ENCODE measurements around the gene SPATA18.

DNA sequence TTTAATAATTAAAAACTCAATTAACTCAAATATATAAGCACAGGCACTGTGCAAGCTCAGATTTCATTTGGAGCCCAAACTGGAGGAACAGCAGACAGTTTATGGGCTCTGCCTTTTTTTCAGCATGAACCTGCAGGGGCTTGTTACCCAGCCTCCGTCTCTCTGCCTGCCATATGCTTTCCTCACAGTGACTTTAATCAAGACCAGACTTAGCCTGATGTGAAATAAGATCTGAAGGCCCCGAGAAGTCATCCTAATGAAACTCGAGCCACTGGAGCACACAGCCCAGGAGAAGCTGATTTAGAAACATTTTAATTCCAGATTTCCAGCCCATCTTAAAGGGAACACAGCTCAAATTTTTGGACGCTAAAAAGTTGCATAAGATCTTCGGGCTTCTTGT is 55.6 kb downstream of the SPATA18 start:
- TF ChIP-seq CTCF (conservative IDR thresholded peaks at IDR 0.05 in 1 of 2, IDR thresholded peaks at IDR 0.05 in 1 of 2; ENCODE audit: extremely low read depth in 1 of 2, insufficient read depth in 1 of 2, low read depth in 1 of 2, low read length in 2 of 2) (no peak), EZH2 (IDR thresholded peaks at IDR 0.05; ENCODE audit: borderline replicate concordance, low read length) (no peak)
